ENCODE data around the gene MFSD6.
"Not testable (repeated sequence)": the region's sequence is repeated elsewhere in the genome, so short reads cannot be mapped to it uniquely, and the experiment has no call there.

Gene MFSD6

DNA sequence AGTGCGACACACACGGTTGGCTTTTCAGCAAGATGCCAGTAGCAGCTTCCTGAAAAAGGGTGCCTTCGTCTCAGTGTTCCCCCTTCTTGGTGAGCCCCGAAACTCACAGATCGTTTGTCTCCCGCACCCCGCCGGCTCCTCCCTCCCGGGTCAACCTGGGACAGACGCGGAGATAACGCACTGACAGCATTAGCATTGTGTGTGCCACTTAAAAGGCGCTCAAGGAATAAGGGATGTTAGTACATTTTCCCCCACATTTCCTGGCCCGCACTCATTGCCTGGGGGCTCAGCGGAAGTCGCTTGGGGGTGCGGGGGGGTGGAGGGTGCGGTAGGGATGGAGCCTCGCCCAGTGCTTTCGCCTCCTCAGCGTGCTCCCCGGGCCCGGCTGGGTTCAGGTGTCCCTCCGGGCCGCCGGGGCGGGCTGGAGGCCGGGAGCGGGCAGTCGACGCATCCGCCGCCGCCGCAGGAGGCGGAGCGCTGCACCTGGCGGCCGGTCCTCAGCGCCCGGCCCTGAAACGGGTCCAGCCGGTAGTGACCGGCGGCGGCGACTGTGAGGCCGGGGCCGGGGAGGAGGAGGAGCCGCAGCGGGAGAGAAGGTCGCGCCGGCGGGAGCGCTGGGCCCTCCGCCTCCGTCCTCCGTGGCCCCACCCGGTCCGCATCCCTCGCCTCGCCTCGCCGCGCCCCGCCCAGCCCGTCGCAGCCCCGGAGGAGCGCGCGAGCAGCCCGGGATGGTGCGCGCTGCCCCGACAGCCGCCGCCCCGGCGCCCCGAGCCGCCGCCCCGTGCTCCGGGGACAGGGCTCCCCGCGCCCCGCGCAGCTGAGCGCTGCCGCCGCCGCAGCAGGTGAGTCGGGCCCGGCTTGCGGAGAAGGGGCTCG is at the start of gene MFSD6:
TSS of gene MFSD6 (plus strand) at position 694 of the 876 bp plus-strand sequence. CDS start 27,675 bp downstream, outside the sequence.
- DNase-seq = no peak

DNA sequence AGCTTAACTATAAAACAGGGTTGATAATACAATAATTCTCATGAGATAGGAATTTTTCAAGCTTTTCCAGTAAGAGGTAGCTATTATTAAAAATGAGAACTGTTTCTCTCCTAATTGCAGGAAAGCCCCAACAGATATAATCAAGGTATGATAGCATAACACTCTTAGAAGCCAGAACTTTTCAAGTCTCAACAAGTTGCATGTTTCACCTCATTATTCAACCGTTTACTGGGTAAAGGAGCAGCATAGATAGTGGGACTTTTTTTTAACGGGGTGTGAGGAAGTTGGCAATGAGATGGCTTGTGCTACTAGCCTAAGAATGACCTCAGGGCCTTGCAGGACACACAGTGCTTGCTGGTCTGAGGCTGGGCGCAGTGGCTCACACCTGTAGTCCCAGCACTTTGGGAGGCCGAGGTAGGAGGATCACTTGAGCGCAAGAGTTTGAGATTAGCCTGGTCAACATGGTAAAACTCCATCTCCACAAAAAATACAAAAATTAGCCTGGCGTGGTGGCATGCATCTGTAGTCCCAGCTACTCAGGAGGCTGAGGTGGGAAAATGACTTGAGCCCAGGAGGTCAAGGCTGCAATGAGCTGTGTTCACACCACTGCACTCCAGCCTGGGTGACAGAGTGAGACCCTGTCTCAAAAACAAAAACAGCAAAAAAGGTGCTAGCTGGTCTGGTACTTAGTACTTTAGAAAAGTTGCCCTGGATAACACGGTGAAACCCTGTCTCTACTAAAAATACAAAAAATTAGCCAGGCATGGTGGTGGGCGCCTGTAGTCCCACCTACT is 49.3 kb upstream of the MFSD6 start:
- not testable (repeated sequence) for DNase-seq

DNA sequence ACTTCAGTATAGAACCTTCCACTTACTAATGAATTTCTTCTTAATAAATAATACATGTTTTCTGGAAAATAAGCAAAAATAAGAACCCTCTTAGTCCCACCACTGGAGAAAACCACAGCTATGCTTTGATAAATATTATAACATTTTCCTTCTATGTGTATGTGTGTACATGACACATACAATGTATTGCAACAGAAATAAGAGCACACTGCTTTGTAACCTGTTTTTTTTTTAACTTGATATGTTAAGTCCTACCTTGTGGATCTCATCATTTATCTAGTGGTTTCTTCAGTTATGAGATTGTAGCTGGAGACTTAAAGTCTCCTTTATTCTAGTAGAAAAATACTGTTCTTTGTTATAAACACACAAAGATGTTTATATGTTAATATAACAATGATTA is 47.6 kb upstream of the MFSD6 start:
- no peak for DNase-seq

DNA sequence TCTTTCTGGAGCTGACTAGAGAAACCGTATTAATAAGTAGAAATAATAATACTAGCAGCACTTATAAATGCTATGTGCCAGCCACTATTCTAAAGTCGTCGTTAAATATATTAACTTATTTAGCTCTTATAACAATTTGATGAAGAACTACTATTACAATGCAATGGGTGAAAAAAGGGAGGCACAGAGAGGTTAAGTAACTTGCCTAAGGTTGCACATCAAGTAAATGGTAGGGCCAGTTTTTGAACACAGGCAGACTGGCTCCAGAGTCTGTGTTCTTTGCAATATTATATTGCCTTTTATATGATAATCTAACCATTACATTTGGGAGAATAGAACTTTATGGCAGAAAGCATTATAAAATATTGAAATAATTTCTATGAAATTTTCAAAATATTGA is 47.2 kb upstream of the MFSD6 start:
- DNase-seq = no peak

DNA sequence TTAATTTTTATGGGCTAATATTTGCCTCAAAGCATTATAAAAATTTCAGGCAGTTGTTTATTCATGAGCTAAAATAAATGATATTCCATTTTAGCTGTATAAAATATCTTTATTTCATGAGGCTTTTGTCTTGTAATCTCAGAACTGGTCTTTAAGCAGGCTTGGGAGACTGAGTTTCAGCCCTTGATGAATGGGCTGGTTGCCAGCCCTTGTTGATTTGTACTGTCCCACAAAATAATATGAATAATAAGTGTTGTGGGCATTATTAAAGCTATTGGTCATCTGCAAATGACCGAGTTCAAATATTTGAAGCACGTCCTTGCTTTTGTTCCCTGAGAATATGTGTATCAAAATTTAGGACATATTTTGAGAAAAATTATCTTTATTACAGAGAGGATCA is 46.6 kb upstream of the MFSD6 start:
- DNase-seq = no peak

DNA sequence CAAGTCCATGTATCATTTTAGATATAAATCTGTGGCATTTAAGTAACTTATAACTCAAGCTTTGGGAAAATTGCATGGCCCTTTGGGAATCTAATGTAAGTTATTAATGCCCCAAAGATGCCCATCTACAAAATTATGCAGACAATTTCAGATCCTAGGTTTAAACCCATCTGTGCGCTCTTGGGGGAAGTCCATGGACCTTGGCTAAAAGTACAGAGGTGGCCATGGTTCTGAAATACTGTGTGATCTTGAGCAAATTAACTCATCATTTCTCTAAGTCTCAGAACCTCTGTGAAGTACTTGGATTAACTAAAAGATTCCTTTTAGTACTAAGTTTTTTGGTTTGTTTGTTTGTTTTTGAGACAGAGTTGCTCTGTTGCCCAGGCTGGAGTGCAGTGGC is 45.3 kb upstream of the MFSD6 start:
- no peak for DNase-seq

DNA sequence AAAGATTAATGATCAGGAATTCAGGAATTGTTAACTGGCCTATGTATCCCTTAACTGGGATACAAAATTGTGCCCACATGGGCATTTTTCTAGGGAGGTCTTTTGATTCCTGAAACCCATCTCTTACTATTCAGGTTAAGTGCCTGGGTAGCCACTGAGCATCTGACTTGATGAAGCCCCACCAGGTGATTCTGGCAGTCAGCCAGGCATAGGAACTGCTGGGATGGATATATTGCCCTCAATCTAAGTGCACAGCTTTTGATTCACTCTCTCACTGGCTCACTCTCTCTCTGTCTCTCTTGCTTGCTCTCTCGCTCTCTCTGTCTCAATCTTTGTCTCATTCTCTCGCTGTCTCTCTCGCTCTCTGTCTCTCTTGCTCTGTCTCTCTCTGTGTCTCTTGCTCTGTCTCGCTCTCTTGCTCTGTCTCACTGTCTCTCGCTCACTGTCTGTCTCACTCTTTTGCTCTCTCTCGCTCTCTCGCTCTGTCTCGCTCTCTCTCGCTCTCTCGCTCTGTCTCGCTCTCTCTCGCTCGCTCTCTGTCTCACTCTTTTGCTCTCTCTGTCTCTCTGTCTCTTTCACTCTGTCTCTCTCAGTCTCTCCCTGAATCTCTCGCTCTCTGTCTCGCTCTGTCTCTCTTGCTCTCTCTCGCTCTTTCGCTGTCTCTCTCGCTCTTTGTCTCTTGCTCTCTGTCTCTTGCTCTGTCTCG is 42.5 kb upstream of the MFSD6 start:
- DNase-seq = no peak

DNA sequence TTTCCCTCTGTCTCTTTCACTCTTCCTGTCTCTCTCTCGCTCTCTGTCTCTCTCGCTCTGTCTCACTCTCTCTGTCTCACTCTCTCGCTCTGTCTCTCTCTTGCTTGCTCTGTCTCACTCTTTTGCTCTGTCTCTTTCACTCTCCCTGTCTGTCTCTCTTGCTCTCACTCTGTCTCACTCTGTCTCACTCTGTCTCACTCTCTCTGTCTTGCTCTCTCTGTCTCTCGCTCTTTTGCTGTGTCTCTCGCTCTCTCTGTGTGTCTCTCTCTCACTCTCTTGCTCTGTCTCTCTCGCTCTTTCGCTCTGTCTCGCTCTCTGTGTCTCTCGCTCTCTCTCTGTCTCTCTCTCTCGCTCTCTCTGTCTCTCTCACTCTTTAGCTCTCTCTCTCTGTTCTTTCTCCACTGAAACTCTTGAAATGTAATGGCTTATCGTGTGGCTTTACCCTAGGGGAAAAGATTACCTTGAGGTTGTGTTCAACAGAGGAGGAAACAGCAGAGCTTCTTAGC is 41.9 kb upstream of the MFSD6 start:
- DNase-seq = no peak

DNA sequence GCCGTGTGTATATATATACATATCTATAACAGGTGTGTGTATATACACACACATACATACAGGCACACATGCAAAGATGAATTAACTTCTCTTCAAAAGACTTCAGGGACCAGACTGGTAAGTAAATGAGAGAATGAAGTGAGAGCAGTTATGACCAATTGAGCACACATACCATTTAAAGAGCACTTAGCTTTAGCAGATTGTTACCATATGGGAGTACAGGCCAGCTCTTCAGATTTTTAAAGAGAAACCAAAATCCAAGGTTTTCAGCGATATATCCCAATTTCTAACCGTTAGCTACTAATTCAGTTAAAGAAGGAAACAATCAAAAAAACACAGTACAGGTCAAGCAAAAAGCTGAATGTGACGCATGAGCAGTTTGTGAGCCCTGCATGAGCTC is 41.1 kb upstream of the MFSD6 start:
- DNase-seq = no peak

DNA sequence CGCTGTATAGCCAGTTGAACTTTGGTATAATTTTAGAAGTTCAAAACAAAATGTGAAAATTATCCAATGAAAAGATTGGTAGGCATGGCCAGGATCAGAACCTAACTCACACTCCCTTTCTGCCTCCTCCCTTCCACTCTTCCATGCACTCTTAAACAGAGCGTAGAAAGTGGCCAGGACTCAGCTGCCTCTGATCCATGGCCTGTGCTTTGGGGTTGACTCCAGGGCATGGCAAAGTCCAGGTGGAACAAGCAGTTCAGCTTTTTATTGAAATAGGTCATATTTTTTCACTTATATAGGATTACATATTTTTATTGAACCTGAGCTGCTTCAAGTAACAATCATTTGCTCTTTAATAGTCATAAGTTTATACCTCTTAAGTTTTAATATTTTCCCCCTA is 38.5 kb upstream of the MFSD6 start:
- no peak for DNase-seq

DNA sequence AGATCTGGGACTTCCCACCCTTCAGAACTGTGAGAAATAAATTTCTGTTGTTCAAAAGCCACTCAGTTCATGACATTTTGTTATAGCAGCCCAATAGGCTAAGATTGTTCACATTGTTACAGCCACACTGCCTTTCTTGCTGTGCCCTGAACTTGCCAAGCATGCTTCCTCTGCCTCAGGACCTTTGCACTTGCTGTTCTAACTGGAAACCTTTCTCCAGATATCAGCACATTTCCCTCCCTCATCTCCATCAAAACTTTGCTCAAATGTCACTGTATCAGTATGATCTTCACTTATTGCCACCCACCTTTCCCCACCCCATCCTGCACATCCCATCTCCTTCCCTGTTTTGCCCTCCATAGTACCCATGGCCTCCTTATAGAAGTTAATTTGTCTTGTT is 32.1 kb upstream of the MFSD6 start:
- no peak for DNase-seq

DNA sequence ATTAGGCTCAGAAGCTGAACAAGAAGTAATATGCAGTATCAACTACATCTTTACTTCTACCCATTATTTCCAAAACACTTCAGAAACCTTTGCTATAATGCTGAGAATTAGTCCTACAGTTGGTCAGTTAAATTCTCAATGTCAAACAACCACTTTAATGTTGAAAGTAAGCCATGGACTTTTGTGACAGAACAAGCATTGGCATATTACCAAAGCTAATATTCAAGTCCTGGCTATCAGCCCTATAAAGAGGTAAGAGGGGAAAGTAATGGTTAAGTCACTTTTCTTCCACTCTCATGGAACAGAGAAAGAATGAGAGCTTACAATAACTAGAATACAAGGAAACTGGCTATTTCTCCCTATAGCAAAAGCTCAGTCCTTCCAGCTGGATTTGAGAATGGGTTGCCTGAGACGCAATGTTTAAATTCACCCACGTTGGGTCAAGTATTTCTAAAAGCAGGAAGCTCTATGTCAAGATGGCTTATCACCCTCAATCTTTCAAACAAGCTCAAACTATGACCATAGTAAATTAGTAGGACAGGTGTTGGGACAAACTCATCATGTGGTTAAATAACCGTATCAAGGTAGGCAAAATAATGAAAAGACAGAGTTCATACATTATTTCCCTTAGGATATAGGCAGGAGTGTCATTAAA is 31.4 kb upstream of the MFSD6 start:
- no peak for DNase-seq

DNA sequence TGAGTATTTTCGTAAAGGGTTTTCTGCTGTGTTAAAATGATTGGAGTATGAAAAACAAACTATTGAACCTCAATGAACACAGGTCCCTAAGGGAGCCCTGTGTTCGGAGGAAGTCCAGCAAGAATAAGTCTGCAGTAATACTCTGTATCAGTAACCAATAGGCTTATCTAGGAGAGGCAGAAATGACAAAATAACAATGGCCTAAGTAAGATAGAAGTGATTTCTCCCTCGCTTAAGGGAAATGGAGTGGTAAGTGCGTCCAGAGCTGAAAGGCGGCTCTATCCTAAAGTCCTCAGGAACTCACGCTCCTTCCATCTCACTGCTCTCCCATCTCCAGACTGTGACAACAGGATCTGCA is 29.3 kb upstream of the MFSD6 start:
- DNase-seq = no peak

DNA sequence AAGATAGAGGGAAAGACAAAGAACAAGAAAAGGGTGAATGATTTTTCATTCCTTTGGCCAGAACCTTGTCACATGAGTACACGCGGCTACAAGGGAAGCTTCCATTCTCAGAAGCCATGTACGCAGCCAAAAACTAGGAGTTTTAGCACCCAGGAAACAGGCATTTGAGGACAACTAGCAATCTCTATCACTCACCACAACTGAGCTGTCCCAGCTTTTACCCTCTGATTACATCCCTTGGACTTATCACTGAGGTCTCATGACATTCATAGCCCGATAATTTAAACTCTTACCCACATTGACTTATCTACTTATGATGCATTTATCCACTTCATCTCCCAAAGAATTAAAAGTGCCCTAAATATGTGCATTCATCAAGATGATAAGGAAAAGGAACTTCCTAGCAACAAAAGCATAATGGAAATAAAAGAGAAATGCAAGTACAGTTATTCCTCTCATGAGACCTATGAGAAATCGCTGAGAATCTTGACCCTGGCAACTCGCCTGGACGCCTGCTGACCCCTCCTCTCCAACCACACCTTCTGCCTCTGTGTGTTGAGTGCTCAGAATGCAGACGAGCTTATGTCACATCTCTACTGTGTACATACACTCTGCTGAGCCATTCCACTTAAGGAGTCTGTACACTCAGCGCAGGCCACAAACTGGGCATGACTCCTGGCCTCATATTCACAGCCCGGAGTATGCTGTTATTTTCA is 28.7 kb upstream of the MFSD6 start:
- DNase-seq = no peak

DNA sequence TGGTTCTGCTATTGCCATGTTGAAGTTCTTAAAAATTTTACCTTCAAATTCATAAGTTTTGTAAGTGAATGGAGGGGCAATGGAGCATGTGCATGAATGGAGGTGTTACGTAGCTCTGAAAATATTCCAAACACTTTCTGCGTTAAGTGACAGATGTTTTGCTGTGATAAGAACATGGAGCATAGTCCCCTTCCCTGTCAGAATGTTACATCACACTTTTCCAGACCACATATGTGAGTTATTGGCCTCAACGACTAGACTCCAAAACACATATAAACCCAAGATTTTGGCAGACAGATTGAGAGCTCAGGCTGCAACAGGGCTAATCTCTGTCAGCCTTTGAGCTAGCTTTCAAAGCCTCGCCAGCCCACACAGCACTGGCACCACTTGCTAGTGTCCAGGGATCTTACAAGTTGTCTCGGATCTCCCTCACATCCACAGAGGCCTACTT is 27.2 kb upstream of the MFSD6 start:
- DNase-seq = no peak

DNA sequence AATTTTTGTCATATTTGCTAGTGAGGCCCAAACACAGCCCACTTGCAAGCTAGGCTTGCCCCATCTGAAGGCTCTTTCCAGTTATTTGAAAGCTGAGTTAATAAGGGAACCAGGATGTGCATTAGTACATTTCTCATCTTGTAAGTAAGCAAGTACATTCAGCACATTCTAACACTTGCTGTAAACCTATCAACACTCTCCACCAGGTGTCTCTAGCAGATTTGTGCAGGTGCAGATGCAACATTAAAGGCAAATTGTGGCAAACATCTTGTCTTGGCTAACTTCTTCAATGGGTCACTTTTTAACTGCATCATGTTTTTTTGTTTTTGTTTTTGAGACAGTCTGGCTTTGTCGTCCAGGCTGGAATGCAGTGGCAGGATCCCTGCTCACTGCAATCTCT is 25.3 kb upstream of the MFSD6 start:
- peak; percentile 29 for DNase-seq

DNA sequence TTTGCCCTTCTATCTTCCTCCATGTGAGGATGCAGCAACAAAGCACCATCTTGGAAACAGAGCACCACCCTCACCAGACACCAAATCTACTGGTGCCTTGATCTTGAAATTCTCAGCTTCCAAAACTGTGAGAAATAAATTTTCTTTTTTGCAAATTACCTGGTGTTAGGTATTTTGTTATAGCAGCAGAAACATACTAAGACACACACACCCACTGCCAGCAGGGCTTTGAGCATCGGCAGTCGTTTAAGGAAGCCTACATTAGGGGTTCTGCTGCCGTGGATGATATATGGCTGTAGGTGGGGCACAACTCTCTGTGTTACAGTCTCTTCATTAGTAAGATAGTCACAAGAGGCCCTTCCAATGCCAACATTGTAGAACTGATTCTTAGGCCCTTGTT is 20.7 kb upstream of the MFSD6 start:
- no peak for DNase-seq

DNA sequence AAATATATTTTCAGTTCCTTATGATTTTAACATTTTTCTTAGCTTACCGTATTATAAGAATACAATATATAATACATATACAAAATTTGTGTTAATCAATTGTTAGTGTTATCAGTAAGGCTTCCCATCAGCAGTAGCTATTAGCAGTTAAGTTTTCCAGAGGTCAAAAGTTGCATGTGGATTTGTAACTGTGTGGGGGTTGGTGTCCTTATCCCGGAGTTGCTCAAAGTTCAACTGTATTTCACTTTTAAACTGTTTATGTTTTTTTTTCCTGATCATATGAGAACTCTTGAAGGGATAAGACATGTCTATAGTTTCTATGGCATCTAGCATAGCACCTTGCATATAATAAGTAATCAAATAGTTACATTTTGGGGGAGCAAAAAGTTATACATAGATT is 11.9 kb upstream of the MFSD6 start:
- DNase-seq = no peak

DNA sequence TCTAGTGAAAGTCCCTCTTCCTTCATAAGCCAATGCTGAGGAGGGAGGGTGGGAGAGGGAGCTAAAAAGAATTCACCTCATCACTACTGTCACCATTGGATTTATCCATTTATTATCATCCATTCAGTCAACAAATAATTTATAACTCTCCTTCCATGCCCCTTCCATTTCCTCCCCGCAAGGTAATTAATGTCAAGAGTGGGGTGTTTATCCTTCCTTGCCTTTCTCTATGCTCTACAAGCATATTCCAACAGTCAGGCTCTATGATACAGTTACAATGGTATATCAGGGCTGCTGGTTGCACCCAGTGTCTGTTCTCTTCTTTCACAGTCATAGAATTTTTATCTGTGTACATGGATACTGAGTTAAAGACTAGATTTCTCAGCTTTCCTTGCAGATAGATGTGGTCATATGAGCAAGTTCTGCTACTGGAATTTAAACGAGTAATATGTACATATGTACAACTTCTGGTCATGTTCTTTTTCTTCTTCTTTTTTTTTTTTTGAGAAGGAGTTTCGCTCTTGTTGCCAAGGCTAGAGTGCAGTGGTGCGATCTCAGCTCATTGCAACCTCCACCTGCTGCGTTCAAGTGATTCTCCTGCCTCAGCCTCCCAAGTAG is 5.1 kb upstream of the MFSD6 start:
- DNase-seq = no peak

DNA sequence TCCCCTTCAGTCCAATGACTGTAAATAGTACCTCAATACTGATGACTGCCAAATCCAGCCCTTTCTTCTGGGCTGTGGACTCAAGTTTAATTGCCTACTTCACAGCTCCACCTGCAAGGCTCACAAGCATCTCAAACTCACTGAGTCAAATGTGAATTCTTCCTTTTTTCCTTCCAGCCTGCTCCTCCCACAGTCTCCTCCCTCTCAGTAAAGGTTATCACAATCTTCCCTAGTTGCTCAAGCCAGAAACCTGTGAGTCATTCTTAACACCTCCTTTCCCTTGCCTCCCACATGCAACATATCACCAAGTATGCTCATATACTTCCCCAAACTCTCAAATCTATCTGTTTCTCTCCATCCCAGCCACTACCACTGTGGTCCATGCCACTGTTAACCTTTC is 3.7 kb upstream of the MFSD6 start:
- no peak for DNase-seq

DNA sequence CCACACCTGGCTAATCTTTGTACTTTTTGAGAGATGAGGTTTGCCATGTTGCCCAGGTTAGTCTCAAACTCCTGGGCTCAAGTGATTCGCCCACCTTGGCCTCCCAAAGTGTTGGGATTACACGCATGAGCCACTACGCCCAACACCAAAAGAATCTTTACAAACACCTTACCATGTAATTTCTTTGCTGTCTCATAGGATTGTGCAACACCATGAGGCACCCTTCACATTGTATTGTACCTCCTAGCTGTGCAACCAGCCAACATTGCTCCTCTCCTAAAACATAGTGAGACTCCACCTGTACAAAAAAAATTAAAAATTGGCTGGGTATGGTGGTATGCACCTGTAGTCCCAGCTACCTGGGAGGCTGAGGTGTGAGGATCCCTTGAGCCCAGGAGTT is 3.1 kb upstream of the MFSD6 start:
- no peak for DNase-seq

DNA sequence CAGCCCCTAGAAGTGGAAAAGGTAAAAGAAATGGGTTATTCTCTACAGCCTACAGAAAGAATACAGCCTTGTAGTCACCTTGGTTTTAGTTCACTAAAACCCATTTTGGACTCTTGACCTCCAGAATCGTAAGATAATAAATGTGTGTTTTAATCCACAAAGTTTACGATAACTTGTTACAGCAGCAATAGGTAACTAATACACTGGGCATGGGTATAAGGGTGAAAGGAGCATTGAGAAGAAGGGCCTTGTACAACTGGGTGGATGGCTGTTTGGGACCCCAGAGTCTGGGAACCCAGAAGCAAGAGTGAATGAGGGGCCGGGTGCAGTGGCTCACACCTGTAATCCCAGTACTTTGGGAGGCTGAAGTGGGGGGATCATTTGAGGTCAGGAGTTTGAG is 2.2 kb upstream of the MFSD6 start:
- DNase-seq = no peak

Measured in NCI-H446 treated with DMSO at 0.1 percent for 48 hours (cell line).